ENCODE results near the gene TRIP11. TPM values are rescaled to one million over a fixed set of nuclear protein-coding genes. Genes with fewer than 3 reads are reported as not detected.

TRIP11 gene
- total RNA-seq, result 38.9 TPM

GRCh38 chr14:92039719-92040430 lies at the start of gene TRIP11:
TRIP11 (minus strand) TSS chr14:92040059; CDS start chr14:92039685, 374 bp downstream.

DNA sequence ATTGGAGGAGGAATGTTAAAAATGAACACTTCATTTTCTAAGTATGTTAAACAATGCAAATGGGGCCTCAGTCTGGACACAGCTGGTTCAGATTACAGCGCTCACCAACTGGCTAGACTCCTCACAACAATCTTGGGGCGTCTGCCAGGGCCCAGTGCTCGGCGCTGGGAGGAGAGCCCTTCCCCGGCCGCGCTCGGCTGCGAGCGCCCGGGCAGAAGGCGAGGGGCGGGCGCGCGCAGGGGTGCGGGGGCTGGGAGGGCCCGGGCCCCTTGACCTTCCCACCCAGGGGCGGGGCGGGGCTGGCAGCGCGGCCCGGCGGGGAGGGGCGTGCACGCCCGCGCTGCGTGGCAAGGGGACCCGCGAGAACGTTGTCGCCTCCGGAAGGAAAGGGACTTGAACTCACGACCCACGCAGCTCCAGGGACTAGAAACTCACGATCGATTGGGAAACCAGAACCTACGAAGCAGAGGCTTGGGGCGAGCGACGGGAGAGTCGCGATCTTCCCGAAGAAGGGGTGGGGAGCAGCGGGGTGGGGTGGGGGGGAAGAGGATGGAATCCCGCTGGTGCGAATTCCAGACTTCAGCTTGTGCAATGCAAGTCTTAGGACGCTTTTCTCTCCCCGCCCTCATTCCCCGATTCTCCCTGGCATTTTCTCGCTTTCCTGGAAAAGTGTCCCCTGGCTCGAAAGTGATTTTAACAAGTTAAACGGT lies 92.2 kb downstream of the TRIP11 start, which contains the start of gene FBLN5:
Gene FBLN5 (minus strand): TSS at position 220 of the 710 bp plus-strand sequence. CDS start 465 bp downstream, outside the sequence.

Other genes with a start within 250 kb of the TRIP11 start
- gene TC2N, start 172.5 kb downstream of the TRIP11 start, total RNA-seq, result 22.1 TPM
- gene FBLN5, start 92.4 kb downstream of the TRIP11 start, total RNA-seq, result 153 TPM
- 34.7 TPM for gene ATXN3, start 66.5 kb upstream of the TRIP11 start, total RNA-seq
- 139 TPM for gene NDUFB1, start 81.6 kb upstream of the TRIP11 start, total RNA-seq
- 18.5 TPM for gene CPSF2, start 81.9 kb upstream of the TRIP11 start, total RNA-seq

Data from metanephros (tissue), 1 donor.